Left colon (tissue), 2 donors: ENCODE measurements around the gene INF2. TPM values are rescaled to one million over a fixed set of nuclear protein-coding genes. Genes with fewer than 3 reads are reported as not detected.

ENCODE experiments used
- ATAC-seq: fragments of 200-7000 bp; cut with Tn5 transposase; one replicate; pipeline ENCODE4 v1.9.1; 2020; ENCODE audit warnings: mild to moderate bottlenecking, moderate library complexity
- DNase-seq, 2 donors: peaks; one replicate each; pipeline ENCODE4 v3.0.0-alpha.2; 2020
- intact Hi-C, 2 donors: fragments of 100-400 bp; cut with DNase I in 1 of 2; cut with micrococcal nuclease in 1 of 2; formaldehyde crosslinking; loops; one replicate each; pipeline versions ENCODE4 v1.11.2 to v1.14.0; 2022; cut with DNase I, micrococcal nuclease
- total RNA-seq, 2 donors: library from RNA; stranded (reverse); fragmentation: NEBNext Ultra II Directional; extraction: Animal tissue kit (Norgen Biotek cat#: 25700); gene quantifications; one replicate each; pipeline ENCODE4 v1.2.1, GENCODE V29; 2021
- donor health status: DM: no; HTN: no; CAD: no.
- donor health status: DM: yes; HTN: yes; CAD: no.

The INF2 gene
- total RNA-seq, 2 donors from 2014 or later = 187 to 203 TPM

DNA sequence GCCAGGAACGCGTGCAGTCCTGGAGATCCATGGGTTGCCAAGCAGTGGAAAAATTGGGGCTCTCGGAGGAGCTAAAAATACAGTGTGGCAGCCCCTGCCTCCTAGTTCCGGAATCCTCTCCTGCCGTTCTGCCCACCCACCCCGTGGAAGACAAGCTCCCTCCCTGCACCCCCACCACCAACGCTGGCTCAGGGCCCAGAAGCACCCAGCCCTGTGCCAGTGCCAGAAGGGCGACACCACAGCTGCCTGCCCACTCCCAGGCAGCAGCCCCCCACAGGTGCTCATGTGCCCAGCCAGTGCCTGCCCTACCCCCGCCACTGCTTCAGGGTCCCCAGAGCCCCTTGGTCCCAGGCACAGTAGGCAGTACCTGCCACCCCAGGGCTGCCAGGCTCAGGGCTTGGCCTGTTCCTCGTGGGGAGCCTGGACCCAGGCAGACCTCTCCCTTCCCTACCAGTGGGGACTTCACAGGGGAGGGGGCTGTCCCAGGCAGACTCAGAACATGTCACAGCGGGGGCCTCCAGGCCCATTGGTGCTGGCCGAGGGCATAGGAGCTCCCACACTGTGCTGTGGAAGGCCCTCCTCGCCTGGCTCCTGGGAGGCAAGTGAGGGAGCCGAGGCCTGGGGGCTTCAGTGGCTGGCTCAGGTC, 7.4 kb downstream of the INF2 start:
- ATAC-seq (no peak), DNase-seq (no peak)
- intact Hi-C loops = no loop called here

DNA sequence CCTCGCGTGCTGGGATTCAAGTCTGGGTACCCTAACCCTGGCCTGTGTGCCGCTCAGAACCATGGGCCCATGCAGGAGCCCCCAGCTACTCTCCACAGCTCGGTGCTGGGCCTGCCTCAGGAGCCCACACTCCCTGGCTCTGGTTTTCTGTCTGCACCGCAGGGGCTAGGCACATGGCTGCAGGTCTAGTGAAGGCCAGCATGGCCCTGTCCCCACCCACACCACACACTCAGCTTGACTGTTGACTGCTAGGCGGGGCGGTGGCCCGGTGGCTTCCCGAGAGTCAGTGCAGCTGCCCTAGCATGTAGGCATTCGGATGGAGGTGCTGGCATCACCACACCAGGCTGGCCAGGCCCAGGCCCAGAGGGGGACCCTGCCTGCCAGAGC, 7.9 kb downstream of the INF2 start:
- intact Hi-C loops = no loop called here
- peak; percentile 53 for ATAC-seq

GRCh38 chr14:104697892-104698583, 8.6 kb downstream of the INF2 start:
- intact Hi-C loops = no loop called here

More for the DNA sequence above, 7.9 kb downstream of the INF2 start:
- DNase-seq = no peak

GRCh38 chr14:104698688-104699425, 9.4 kb downstream of the INF2 start:
- intact Hi-C loops = no loop called here
- no peak for ATAC-seq
- no peak for DNase-seq

More at GRCh38 chr14:104697892-104698583, 8.6 kb downstream of the INF2 start:
- no peak for ATAC-seq
- DNase-seq = no peak

DNA sequence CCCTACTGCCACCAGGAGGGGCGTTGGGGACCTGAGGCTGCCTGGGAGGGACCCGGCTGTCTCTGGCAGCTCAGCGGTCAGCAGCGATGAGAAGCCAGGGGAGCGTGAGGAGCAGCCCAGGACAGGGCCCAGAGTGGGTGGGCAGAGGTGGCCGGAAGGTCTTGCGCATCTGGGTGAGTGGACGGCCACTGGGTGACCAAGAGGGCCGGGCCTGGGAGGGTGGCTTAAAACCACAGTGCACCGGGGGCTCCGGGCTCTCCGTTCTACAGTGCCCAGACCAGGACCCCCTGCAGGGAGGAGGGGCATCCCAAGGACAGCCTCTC, 10.0 kb downstream of the INF2 start:
- ATAC-seq = no peak
- intact Hi-C loops = no loop called here

DNA sequence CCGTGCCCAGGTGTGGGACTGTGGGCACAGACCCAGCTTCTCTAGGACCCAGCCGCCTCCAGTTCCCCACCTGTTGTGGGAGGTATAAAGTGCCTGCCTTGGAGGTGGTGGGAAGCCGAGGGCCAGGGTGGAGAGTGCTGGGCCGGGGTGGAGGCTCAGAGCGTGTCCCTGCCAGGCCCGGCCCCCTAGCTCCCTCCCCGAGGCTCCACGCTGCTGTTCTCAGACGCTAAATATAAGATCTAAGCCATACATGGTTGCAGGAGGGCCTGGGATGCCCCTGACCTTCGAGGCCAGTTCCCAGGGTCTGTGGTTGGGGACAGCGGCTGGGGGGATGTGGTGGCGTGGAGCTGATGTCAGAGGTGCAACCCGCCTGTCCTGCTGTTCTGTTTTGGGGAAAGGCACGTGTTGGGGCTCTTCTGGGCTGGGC, 10.8 kb downstream of the INF2 start:
- no peak for DNase-seq
- intact Hi-C loops = no loop called here
- no peak for ATAC-seq

More for the DNA sequence above, 10.0 kb downstream of the INF2 start:
- DNase-seq = no peak

- ATAC-seq (no peak), DNase-seq (no peak)
- intact Hi-C loops = no loop called here
These were observed 11.4 kb downstream of the INF2 start for GRCh38 chr14:104700747-104701217.

GRCh38 chr14:104701383-104702076, 12.1 kb downstream of the INF2 start:
- DNase-seq (no peak), ATAC-seq (no peak)
- intact Hi-C loops = no loop called here

DNA sequence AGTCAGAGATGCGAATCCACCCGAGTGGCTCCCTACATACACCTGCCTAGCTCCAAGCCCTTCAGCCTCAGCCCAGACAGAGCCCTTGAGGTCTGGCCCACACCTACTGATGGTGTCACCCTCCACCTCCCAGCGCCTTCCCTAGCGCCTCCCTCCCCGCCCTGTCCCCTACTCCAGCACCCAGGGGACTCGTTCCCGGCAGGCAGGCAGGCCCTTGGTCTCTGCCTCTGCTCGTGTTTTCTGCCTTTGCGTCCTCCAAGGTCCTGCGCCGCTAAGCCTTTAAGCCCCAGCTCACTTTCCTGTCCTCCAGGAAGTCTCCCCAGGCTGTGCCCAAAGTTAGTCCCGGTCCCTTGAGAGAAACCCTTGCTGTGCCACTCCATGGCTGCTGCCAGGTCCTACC, 12.7 kb downstream of the INF2 start:
- intact Hi-C loops = no loop called here
- ATAC-seq (no peak), DNase-seq (no peak)

DNA sequence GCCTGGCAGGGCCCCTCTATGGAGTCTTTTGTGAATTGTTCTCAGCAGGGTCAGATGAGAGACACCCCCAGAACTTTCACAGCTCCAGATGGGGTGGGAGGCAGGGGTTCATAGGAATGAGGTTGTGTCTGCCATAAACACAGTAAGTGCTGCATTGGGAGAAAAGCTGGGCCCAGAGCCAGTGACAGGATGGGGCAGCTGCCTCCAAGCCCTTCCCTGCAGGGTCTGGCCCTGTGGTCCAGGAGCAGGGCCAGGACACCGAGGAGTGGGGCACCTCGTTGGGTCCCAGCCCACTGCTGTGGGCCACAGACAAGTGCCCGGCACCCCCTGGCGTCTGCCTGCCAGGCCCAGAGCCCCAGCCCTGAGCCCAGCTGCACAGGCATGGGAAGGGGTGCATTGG, 13.3 kb downstream of the INF2 start:
- DNase-seq (no peak), ATAC-seq (no peak)
- intact Hi-C loops = no loop called here

DNA sequence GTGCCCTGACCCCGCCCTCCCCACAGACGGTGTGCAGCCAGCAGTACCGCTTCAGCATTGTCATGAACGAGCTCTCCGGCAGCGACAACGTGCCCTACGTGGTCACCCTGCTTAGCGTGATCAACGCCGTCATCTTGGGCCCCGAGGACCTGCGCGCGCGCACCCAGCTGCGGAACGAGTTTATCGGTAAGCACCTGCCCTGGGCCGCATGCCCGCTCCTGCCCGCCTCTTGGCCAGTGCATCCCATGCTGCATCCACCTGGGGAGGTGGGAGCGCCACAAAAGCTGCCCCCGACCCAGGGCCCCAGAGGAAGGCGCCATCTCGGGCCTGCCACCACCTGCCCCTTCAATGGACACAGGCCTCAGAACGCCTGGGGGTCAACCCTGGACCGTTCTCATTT, 13.9 kb downstream of the INF2 start:
- intact Hi-C loops = no loop called here
- DNase-seq = no peak
- no peak for ATAC-seq

DNA sequence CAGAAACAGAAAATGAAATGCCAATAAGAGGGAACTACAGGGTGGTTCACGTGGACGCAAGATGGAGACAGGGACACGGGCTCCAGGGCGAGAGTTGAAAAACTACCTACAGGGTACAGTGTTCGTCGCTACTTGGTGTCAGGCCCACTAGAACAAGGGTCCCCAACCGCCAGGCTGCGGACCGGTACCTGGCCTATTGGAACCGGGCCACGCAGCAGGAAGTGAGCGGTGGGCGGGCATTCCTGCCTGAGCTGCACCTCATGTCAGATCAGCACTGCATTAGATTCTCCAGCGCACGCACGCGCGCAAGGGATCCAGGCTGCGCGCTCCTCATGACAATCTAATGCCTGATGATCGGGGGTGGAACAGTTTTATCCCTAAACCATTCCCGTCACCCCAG, 14.8 kb downstream of the INF2 start:
- DNase-seq (no peak), ATAC-seq (no peak)
- intact Hi-C loops = no loop called here

DNA sequence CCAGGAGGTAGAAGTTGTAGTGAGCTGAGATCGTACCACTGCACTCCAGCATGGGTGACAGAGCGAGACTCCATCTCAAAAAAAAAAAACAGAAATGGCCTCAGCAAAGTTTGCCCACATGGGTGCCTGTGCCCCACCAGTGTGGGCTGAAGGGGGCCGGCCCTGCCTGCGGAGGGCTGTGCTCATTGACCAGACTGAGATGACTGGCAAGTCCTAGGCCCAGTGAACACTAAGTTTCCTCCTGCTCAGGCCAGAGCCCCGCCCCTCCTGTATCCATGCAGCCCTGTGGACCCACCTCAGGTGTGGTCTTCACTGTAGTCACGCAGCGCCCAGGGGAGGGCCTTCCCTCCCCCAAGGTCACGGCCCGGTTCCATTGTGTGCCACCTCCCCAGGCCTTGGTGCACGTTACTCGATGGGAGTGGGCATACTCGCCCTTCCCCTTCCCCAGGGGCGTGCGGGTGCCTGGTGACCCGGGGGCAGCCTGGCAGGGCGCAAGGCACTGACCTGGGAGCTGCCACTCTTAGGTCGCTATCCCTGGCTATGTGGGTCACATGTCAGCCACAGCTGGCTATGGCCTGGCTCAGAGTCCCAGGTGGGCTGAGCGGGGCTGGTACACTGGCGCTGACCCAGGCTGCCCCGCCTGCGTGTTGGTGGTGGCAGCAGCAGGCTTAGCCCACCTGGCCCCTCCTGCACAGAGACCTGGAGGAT, 16.1 kb downstream of the INF2 start:
- ATAC-seq = no peak
- intact Hi-C loops = loop anchor here (5.0 kb wide), 1 partner anchor 53 kb away; no protein-coding TSS in a partner anchor
- no peak for DNase-seq

DNA sequence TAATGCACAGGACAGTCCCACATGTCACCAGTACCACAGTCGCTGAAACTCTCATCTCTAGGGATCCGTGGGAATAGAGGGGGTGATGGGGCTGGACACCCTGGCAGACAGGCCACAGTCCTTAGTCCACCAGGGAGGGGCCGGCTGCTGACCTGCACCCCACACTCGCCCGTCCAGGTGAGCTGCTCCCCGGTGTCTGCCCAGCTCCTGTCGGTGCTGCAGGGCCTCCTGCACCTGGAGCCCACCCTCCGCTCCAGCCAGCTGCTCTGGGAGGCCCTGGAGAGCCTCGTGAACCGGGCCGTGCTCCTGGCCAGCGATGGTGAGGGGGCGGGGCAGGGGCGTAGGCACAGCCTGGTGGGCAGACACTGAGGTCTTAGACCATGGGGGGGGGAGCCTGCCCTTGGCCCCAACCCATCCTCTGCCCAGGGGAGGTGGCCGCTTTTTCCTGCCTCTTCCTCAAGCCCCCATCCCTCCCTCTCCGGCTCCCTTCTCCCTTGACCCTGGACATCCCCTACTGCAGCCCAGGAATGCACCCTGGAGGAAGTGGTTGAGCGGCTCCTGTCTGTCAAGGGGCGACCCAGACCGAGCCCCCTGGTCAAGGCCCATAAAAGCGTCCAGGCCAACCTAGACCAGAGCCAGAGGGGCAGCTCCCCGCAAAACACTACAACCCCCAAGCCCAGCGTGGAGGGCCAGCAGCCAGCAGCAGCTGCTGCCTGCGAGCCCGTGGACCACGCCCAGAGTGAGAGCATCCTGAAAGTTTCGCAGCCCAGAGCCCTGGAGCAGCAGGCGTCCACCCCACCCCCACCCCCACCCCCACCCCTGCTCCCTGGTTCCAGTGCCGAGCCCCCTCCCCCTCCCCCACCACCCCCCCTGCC, 17.6 kb downstream of the INF2 start:
- intact Hi-C loops = loop anchor here (5.0 kb wide), 1 partner anchor 55 kb away; no protein-coding TSS in a partner anchor
- ATAC-seq (peak; percentile 3), DNase-seq (no peak)

DNA sequence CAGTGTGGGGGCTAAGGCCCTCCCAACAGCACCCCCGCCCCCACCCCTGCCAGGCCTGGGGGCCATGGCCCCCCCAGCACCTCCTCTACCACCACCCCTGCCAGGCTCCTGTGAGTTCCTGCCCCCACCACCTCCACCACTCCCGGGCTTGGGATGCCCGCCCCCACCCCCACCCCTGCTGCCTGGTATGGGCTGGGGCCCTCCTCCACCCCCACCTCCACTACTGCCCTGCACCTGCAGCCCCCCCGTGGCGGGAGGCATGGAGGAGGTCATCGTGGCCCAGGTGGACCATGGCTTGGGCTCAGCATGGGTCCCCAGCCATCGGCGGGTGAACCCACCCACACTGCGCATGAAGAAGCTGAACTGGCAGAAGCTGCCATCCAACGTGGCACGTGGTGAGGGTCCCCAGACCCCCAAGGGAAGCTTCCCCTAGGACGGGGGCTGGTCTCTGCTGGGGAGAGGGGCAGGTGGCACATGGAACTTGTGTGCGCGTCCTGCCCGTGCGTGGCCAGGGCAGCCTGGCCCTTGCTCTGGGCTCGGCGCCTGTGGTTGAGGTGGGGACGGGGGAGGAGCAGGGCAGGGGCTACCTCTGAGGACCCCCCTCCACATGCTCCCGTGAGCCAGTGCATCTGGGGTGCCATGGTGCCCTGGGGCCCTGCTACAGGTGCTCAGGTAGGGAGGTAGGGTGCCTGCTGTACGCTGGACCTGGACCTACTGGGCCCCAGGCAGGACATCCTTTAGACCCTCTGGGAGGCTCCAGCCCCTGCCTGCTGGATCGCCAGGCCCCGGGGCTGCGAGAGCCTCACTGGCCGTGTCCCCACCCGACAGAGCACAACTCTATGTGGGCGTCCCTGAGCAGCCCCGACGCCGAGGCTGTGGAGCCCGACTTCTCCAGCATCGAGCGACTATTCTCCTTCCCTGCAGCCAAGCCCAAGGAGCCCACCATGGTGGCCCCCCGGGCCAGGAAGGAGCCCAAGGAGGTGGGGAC, 18.5 kb downstream of the INF2 start:
- ATAC-seq (peak; percentile 16), DNase-seq (no peak)
- intact Hi-C loops = loop anchor here (5.0 kb wide), 1 partner anchor 56 kb away; no protein-coding TSS in a partner anchor

DNA sequence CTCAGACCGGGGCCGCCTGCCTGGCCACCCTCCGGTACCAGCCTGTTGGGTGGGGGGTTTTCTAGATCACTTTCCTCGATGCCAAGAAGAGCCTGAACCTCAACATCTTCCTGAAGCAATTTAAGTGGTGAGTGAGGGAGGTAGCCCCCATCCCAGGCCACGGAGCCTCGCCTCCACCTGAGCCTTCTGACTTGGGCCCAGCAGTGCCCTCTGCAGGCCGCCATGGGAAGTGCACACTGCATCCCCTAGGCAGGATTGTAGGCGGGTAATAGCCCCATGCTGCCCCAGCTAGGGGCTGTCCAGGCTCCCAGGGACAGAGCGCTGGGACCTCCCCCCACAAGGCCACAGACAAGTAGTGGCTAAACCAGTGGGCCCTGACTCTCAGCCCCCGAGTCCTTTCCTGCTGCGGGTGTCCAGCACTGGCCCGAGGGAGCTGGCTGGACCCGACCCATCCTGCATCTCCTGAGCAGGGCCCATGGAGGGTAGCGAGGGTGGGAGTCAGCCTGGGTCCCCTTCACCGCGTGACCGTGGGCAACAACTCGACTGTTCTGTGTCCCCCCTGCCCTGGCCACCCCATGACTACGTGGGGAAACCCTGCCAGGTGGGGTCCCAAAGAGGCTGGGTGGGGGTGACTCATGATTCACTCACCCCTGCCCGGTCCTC, 19.3 kb downstream of the INF2 start:
- ATAC-seq = peak; percentile 65
- peak in 1 of 2 donors; percentile 79 for DNase-seq
- intact Hi-C loops = loop anchor here (5.0 kb wide), 1 partner anchor 56 kb away; no protein-coding TSS in a partner anchor
